K562 (cell line): ENCODE results near the gene IDUA. TPM values are rescaled to one million over a fixed set of nuclear protein-coding genes. Genes with fewer than 3 reads are reported as not detected.

ENCODE experiments used
- CREB1 ChIP-seq, 2 experiments: sonication (generic) in 1 of 2; formaldehyde crosslinking in 1 of 2; IDR thresholded peaks; 2 replicates each; pipeline versions ENCODE4 v1.6.1 to v1.8.0; 2012 to 2022; ENCODE audit warnings: inconsistent platforms in 1 of 2, mild to moderate bottlenecking in 1 of 2, missing genetic modification reagents in 1 of 2, moderate library complexity in 1 of 2
- E2F6 ChIP-seq, 2 experiments: IDR thresholded peaks; 2 replicates each; pipeline ENCODE4 v1.6.1; 2011; ENCODE audit warnings: borderline replicate concordance in 1 of 2, control low read depth in 1 of 2, low read depth in 1 of 2, low read length in 1 of 2, mild to moderate bottlenecking in 1 of 2, mixed read lengths in 1 of 2, moderate library complexity in 1 of 2; ENCODE audit not compliant: insufficient read depth in 1 of 2, insufficient read length in 1 of 2, poor library complexity in 1 of 2, severe bottlenecking in 1 of 2; ENCODE audit errors: extremely low read depth in 1 of 2
- FOXK2 ChIP-seq, 2 experiments: fragments of 450-650 bp; IDR thresholded peaks in 1 of 2; conservative IDR thresholded peaks in 1 of 2; 2 replicates each; pipeline ENCODE4 v1.6.1; 2016; ENCODE audit warnings: low read depth in 2 of 2, mild to moderate bottlenecking in 1 of 2
- L3MBTL2 ChIP-seq: fragments of 450-650 bp; IDR thresholded peaks from 2 replicates; pipeline ENCODE4 v1.6.1; 2016; ENCODE audit warnings: mild to moderate bottlenecking, moderate library complexity
- PCBP1 ChIP-seq: fragments of 200-400 bp; formaldehyde crosslinking; IDR thresholded peaks from 2 replicates; pipeline ENCODE4 v1.6.1; 2018; ENCODE audit warnings: mild to moderate bottlenecking, low read depth, low read length; ENCODE audit not compliant: poor library complexity, severe bottlenecking
- POLR2A ChIP-seq: fragments of 450-650 bp; conservative IDR thresholded peaks from 2 replicates; pipeline ENCODE4 v1.6.1; 2016
- SMAD2 ChIP-seq: fragments of 150-350 bp; IDR thresholded peaks from 2 replicates; pipeline ENCODE4 v1.6.1; 2014; ENCODE audit warnings: low read depth, mild to moderate bottlenecking, low read length
- ZBTB33 ChIP-seq: sonication (generic); formaldehyde crosslinking; IDR thresholded peaks from 2 replicates; pipeline ENCODE4 v1.8.1; 2023; ENCODE audit warnings: mild to moderate bottlenecking, missing genetic modification reagents
- ZEB2 ChIP-seq: fragments of 450-650 bp; IDR thresholded peaks from 2 replicates; pipeline ENCODE4 v1.6.1; 2016
- ZKSCAN3 ChIP-seq: fragments of 250-450 bp; sonication (Bioruptor Pico); IDR thresholded peaks from 2 replicates; pipeline ENCODE4 v1.4.0; 2020
- ZNF224 ChIP-seq: sonication (generic); formaldehyde crosslinking; IDR thresholded peaks from 2 replicates; pipeline ENCODE4 v1.8.0; 2022; ENCODE audit warnings: mild to moderate bottlenecking, missing genetic modification reagents
- polyA plus RNA-seq, 8 experiments: library from polyadenylated mRNA; depleted of rRNA in 4 of 8; stranded (reverse) in 5 of 8; unstranded in 3 of 8; fragments of >200 nt; fragmentation: Nextera tagmentation in 2 of 8; fragmentation: Illumina TruSeq in 1 of 8; extraction: Ambion mirVana in 2 of 8; extraction: Trizol in 1 of 8; gene quantifications; 2 replicates each; pipeline versions ENCODE4 v1.2.1 to v1.2.3, GENCODE V29; 2011 to 2014; ENCODE audit warnings: inconsistent platforms in 1 of 8, missing spikeins in 1 of 8
- total RNA-seq, 7 experiments: library from RNA; depleted of rRNA in 6 of 7; stranded (reverse); fragments of >200 nt in 6 of 7; fragmentation: Illumina TruSeq in 2 of 7; extraction: Trizol in 2 of 7; gene quantifications; 2 replicates each; pipeline versions ENCODE4 v1.2.1 to v1.2.3, GENCODE V29; 2011 to 2021; ENCODE audit warnings: low replicate concordance in 1 of 7

Gene IDUA
- total and polyA plus RNA-seq, 9 of the 15 experiments (the other 6 are each of a cell fraction or from before 2014, with no cell fraction given): 0.04 to 16.1 (median 1.2) TPM

GRCh38 chr4:1028574-1029220 lies 41.9 kb downstream of the IDUA start (continued):
- TF ChIP-seq ZBTB33 (CRISPR knock-in tag) (peak; percentile 53; the same call in 1 of the 2 replicates), ZKSCAN3 (no peak), ZNF224 (CRISPR knock-in tag) (no peak), ZEB2 (no peak), PCBP1 (peak; percentile 35), FOXK2 (conservative IDR thresholded peaks at IDR 0.05 in 1 of 2, IDR thresholded peaks at IDR 0.05 in 1 of 2; ENCODE audit: low read depth in 2 of 2) (no peak), SMAD2 (no peak), POLR2A (peak; percentile 28; the same call in 1 of the 2 replicates), CREB1 (IDR thresholded peaks at IDR 0.05) (0 out of 2 replicates have a peak, but pooled peaks have one; percentile 4), CREB1 (CRISPR knock-in tag; IDR thresholded peaks at IDR 0.05) (no peak), E2F6 (IDR thresholded peaks at IDR 0.05; ENCODE audit: borderline replicate concordance in 1 of 2, extremely low read depth in 1 of 2, insufficient read depth in 1 of 2, insufficient read length in 1 of 2, low read depth in 1 of 2, low read length in 1 of 2, poor library complexity in 1 of 2, severe bottlenecking in 1 of 2) (peak; percentile 74 to 90), L3MBTL2 (peak; percentile 66)
